Small intestine (tissue), 7 donors: Measurements from ENCODE around the gene ZNF566. TPM values are rescaled to one million over a fixed set of nuclear protein-coding genes. Genes with fewer than 3 reads are reported as not detected.

Source experiments
- DNase-seq, 2 donors: peaks; one replicate each; pipeline versions ENCODE4 v3.0.0 to v3.0.0-alpha.2; 2013
- FAIRE-seq: peaks from 2 replicates; lab custom pipeline; 2012; peaks lifted over from hg19 to GRCh38; lab: Jason Lieb, UNC
- H3K27ac ChIP-seq, 3 donors: one replicate each; pipeline ENCODE4 v1.5.1; 2013; ENCODE audit warnings: low read length in 2 of 3, mild to moderate bottlenecking in 2 of 3, control low read depth in 1 of 3, inconsistent platforms in 1 of 3, low read depth in 1 of 3, moderate library complexity in 1 of 3
- H3K27me3 ChIP-seq, 3 donors: one replicate each; pipeline ENCODE4 v1.6.1; 2013; ENCODE audit warnings: low read length in 3 of 3, inconsistent platforms in 1 of 3; ENCODE audit not compliant: control insufficient read depth in 3 of 3, insufficient read depth in 3 of 3
- H3K36me3 ChIP-seq, 3 donors: one replicate each; pipeline ENCODE4 v1.6.1; 2013; ENCODE audit warnings: low read length in 3 of 3, inconsistent platforms in 1 of 3, low read depth in 1 of 3, mild to moderate bottlenecking in 1 of 3, moderate library complexity in 1 of 3; ENCODE audit not compliant: control insufficient read depth in 3 of 3, insufficient read depth in 2 of 3
- H3K4me1 ChIP-seq, 3 donors: one replicate each; pipeline ENCODE4 v1.6.1; 2013; ENCODE audit warnings: low read length in 2 of 3, inconsistent platforms in 1 of 3, low read depth in 1 of 3, mild to moderate bottlenecking in 1 of 3, moderate library complexity in 1 of 3; ENCODE audit not compliant: control insufficient read depth in 3 of 3, insufficient read depth in 2 of 3
- H3K4me3 ChIP-seq, 3 donors: one replicate each; pipeline ENCODE4 v1.5.1; 2013; ENCODE audit warnings: low read length in 3 of 3, control low read depth in 1 of 3, inconsistent platforms in 1 of 3, low read depth in 1 of 3, mild to moderate bottlenecking in 1 of 3, moderate library complexity in 1 of 3
- H3K9me3 ChIP-seq, 2 donors: one replicate each; pipeline ENCODE4 v1.6.1; 2013; ENCODE audit warnings: low read depth in 1 of 2, low read length in 1 of 2; ENCODE audit not compliant: control insufficient read depth in 2 of 2, insufficient read depth in 1 of 2
- WGBS, 3 donors: extraction: QIAGEN DNeasy Blood & Tissue Kit; methylation state at CpG; one replicate each; pipeline ENCODE4 v1.1.7; 2013; 5-methylcytosine and 5-hydroxymethylcytosine counted together
- polyA plus RNA-seq, 4 donors: library from polyadenylated mRNA; stranded (reverse) in 3 of 4; unstranded in 1 of 4; fragments of 200-250 nt in 3 of 4; fragments of 120-200 nt in 1 of 4; gene quantifications; one replicate each; pipeline versions ENCODE4 v1.2.1 to v1.2.3, GENCODE V29; 2013
- donor health status: healthy with polysubstance abuse.
- donor health status: control.
- donor health status: control.
- donor health status: Bipolar disorder and iron deficiency.
- donor health status: healthy.

ZNF566 gene
- polyA plus RNA-seq, 4 donors, result 3.4 to 11.5 (median 3.8) TPM

DNA sequence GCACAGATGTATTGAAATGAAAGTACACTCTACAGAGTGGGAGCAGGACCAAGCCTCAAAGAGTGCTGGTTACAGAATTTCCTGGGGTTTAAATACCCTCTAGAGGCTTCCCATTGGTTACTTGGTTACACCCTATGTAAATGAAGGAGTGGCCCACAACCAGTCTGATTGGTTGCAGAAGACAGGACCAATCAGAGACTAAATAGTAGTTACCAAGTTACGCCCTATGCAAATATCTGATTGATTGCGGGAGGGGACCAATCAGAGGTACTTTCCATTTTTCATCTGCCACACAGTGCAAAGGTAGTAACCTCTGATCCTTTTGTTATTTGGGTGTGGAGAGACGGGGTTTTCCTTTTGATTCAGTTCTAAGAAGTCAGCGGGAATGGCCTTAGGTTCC is 65.4 kb downstream of the ZNF566 start:
- FAIRE-seq (no peak), DNase-seq (no peak)
- Histone ChIP-seq H3K36me3 (no peaks in the 10 kb centered on the region), H3K9me3 (peaks cover 0 to 2% of the 10 kb centered on the region in 2 donors), H3K27me3 (peaks cover 0 to 5% (median 4%) of the 10 kb centered on the region in 3 donors), H3K27ac (no peak overlapping the region), H3K4me1 (no peaks in the 10 kb centered on the region), H3K4me3 (no peak overlapping the region)
- 74 to 87% (median 86%) methylated on average over 4 of the region's 4 CpGs for WGBS, 3 donors

GRCh38 chr19:36421749-36422481 is 67.4 kb downstream of the ZNF566 start:
- H3K36me3 ChIP-seq, result no peaks in the 10 kb centered on the region
- H3K9me3 ChIP-seq, result no peaks in the 10 kb centered on the region
- WGBS, 3 donors, result 23 to 47% (median 46%) methylated on average over 33 of the region's 33 CpGs
- H3K27me3 ChIP-seq, result peaks cover 0 to 5% (median 4%) of the 10 kb centered on the region in 3 donors
- no peak for DNase-seq
- FAIRE-seq, result no peak
- H3K27ac ChIP-seq, result no peak overlapping the region
- H3K4me3 ChIP-seq, result peak overlapping the region in 2 of 3 donors; percentile 5 to 40
- H3K4me1 ChIP-seq, result no peaks in the 10 kb centered on the region

GRCh38 chr19:36420961-36421748 is 68.2 kb downstream of the ZNF566 start:
- WGBS, 3 donors, result 12 to 31% (median 31%) methylated on average over 60 to 61 of the region's 61 CpGs
- Histone ChIP-seq H3K36me3 (no peaks in the 10 kb centered on the region), H3K27me3 (peaks cover 0 to 5% (median 4%) of the 10 kb centered on the region in 3 donors), H3K4me1 (no peaks in the 10 kb centered on the region), H3K4me3 (peak overlapping the region in 2 of 3 donors; percentile 5 to 40), H3K9me3 (no peaks in the 10 kb centered on the region), H3K27ac (no peak overlapping the region)
- no peak for FAIRE-seq
- peak in 1 of 2 donors; percentile 54 for DNase-seq

DNA sequence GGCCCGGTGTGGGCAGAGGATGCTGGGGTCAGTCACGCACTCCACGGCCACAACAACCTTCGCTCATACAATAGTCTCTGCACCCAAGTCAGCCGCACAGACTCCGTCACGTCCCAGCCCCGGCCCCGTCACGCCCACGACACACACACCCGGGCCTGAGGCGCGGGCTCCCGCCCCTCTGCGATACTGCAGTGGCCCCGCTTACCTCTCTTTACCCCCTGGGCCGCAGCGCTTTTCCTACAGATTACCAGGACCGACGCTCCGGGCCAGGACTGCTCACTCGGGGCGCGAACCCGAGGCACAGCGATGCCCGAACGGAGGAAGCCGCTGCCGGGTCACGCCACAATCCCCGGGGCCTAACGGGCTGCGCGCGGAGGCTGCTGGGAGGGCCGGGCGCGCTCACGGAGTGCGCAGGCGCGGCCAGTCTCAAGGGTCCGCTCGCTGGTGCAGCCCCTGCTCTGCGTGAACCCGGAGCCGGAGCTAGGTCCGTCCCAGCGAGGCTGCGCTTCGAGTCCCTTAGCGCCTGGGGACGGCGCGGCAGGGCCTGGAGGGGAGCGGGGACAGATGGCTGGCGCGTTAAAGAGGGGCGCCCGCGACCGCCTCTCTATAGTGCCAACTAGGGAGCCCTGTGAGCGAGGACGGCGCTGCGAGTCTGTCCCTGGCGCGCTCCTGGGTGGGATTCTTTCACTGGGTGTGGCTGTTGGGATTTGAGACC is 70.9 kb downstream of the ZNF566 start, which contains the start of gene ZFP82:
Gene ZFP82 (minus strand): TSS at position 358 of the 715 bp plus-strand sequence. CDS start 8,855 bp downstream, outside the sequence.
- Histone ChIP-seq H3K27me3 (peaks cover 0 to 5% (median 4%) of the 10 kb centered on the region in 3 donors), H3K36me3 (no peaks in the 10 kb centered on the region), H3K4me3 (peak within 1 kb of the TSS; percentile 64 to 93 (median 76)), H3K27ac (peak within 1 kb of the TSS; percentile 69 to 90 (median 87)), H3K4me1 (no peaks in the 10 kb centered on the region), H3K9me3 (peaks cover 0 to 14% of the 10 kb centered on the region in 2 donors)
- WGBS, 3 donors, result 1 to 7% (median 3%) methylated on average over 67 to 70 of the region's 70 CpGs
- DNase-seq, result peak; percentile 37 to 92
- no peak for FAIRE-seq

DNA sequence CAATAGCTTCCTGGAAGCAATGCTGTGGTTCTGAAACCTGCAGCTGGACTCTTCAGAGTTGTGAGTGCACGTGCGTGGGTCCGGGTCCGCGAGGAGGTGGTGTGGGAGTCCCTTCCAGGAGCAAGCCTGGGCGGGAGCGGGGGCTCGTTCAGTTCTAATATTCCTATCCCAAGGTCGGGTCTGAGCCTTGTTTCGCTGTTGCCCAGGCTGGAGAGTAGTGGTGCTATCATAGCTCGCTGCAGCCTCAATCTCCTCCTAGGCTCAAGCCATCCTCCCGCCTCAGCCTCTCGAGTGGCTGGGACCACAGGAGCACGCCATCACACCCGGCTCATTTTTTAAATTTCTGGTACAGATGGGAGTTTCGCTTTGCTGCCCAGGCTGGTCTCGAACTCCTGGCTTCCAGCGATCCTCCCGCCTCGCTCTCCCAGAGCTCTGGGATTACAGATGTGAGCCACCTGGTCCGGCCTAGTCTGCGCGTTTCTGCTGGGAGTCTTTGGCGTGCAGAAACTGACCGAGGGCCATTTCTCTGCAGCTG is 71.5 kb downstream of the ZNF566 start:
- Histone ChIP-seq H3K27me3 (peaks cover 0 to 5% (median 4%) of the 10 kb centered on the region in 3 donors), H3K4me1 (no peaks in the 10 kb centered on the region), H3K27ac (peak overlapping the region in 2 of 3 donors; percentile 87 to 90), H3K36me3 (peaks cover 0 to 3% (median 0%) of the 10 kb centered on the region in 3 donors), H3K4me3 (peak overlapping the region; percentile 64 to 93 (median 76)), H3K9me3 (peaks cover 0 to 18% of the 10 kb centered on the region in 2 donors)
- 17 to 42% (median 40%) methylated on average over 25 of the region's 25 CpGs for WGBS, 3 donors
- FAIRE-seq (no peak), DNase-seq (peak in 1 of 2 donors; percentile 1)

DNA sequence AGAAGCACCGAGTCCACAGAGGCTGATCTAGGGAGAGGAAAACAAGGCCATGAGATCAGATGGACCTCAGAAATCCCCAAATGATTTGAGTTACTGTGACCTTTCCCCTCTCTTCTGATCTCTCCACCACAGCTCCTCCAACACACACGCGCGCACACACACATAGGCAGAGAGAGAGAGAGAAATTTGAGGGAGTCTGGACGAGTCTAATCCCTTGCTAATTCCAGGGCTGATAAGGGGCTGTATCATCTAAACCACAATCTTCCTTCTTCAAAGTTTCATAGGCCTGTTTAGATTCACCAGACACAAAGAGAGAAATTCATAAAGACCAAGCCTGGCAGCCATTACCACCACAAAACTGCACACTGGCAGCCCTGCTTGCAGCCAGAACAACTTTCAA is 79.5 kb downstream of the ZNF566 start:
- Histone ChIP-seq H3K4me3 (no peak overlapping the region), H3K9me3 (peaks cover 0 to 43% of the 10 kb centered on the region in 2 donors), H3K27me3 (no peaks in the 10 kb centered on the region), H3K27ac (no peak overlapping the region), H3K36me3 (peaks cover 6 to 23% (median 10%) of the 10 kb centered on the region in 3 donors), H3K4me1 (no peaks in the 10 kb centered on the region)
- no peak for DNase-seq
- 90 to 95% (median 94%) methylated on average over 5 of the region's 5 CpGs for WGBS, 3 donors
- no peak for FAIRE-seq

- FAIRE-seq, result no peak
- H3K4me1 ChIP-seq, result no peaks in the 10 kb centered on the region
- H3K9me3 ChIP-seq, result peaks cover 0 to 35% of the 10 kb centered on the region in 2 donors
- H3K27ac ChIP-seq, result no peak overlapping the region
- 96 to 99% (median 98%) methylated on average over 3 of the region's 3 CpGs for WGBS, 3 donors
- H3K4me3 ChIP-seq, result no peak overlapping the region
- H3K27me3 ChIP-seq, result no peaks in the 10 kb centered on the region
- peaks cover 15 to 26% (median 15%) of the 10 kb centered on the region in 3 donors for H3K36me3 ChIP-seq
- no peak for DNase-seq
Observed at GRCh38 chr19:36408101-36408500, 81.3 kb downstream of the ZNF566 start.
